Thyroid gland (tissue), 4 donors: Measurements from ENCODE around the gene PPIP5K1. TPM values are rescaled to one million over a fixed set of nuclear protein-coding genes. Genes with fewer than 3 reads are reported as not detected.
A peak's percentile ranks its signal among the peaks of the same experiment; 100 is the strongest.

Experiments used
- DNase-seq, 2 donors: peaks; one replicate each; pipeline ENCODE4 v3.0.0-alpha.2; 2019
- H3K27ac ChIP-seq, 3 donors: fragments of 200-600 bp; sonication (generic); 1 replicate in 2 of 3; 2 replicates in 1 of 3; pipeline ENCODE4 v1.5.1; 2016 to 2019; ENCODE audit warnings: mild to moderate bottlenecking in 1 of 3, moderate library complexity in 1 of 3
- H3K27me3 ChIP-seq: fragments of 200-600 bp; sonication (generic); one replicate; pipeline ENCODE4 v1.5.1; 2019
- H3K36me3 ChIP-seq, 2 donors: fragments of 200-600 bp; sonication (generic); one replicate each; pipeline ENCODE4 v1.5.1; 2016 to 2019
- H3K4me1 ChIP-seq, 2 donors: fragments of 200-600 bp; sonication (generic); one replicate each; pipeline ENCODE4 v1.5.1; 2017 to 2019
- H3K4me3 ChIP-seq, 3 donors: fragments of 200-600 bp; sonication (generic); replicated peaks in 1 of 3; 1 replicate in 2 of 3; 2 replicates in 1 of 3; pipeline ENCODE4 v1.5.1; 2016; ENCODE audit warnings: mild to moderate bottlenecking in 1 of 3
- H3K9me3 ChIP-seq: fragments of 200-600 bp; sonication (generic); one replicate; pipeline ENCODE4 v1.5.1; 2017
- CTCF ChIP-seq, 6 experiments: fragments of 200-600 bp in 3 of 6; fragments of 450-650 bp in 3 of 6; sonication (generic) in 3 of 6; IDR thresholded peaks; one replicate each; pipeline ENCODE4 v1.5.1; 2016 to 2019; ENCODE audit warnings: antibody characterized with exemption in 6 of 6, mild to moderate bottlenecking in 2 of 6, inconsistent platforms in 1 of 6, moderate library complexity in 1 of 6
- POLR2A ChIP-seq, 2 donors: fragments of 450-650 bp; IDR thresholded peaks; one replicate each; pipeline ENCODE4 v1.6.1; 2017; ENCODE audit warnings: antibody characterized with exemption in 2 of 2, mild to moderate bottlenecking in 2 of 2, moderate library complexity in 1 of 2
- WGBS, 2 donors: methylation state at CpG; one replicate each; pipeline ENCODE4 v1.1.5; 2017; 5-methylcytosine and 5-hydroxymethylcytosine counted together
- intact Hi-C: fragments of 100-400 bp; cut with DNase I; formaldehyde crosslinking; loops from one replicate; pipeline ENCODE4 v1.15.1; 2023
- total RNA-seq, 4 donors: library from RNA; depleted of rRNA; stranded (reverse); fragments of >200 nt; gene quantifications; one replicate each; pipeline ENCODE4 v1.2.3, GENCODE V29; 2016

The PPIP5K1 gene
- total RNA-seq, 4 donors from 2014 or later, result 26.3 to 107 (median 52.3) TPM

GRCh38 chr15:43508421-43508820 is 81.6 kb downstream of the PPIP5K1 start:
- 90 to 97% methylated on average over 1 of the region's 1 CpG for WGBS, 2 donors
- H3K27ac ChIP-seq, result no peak overlapping the region

GRCh38 chr15:43505738-43506137 is 84.3 kb downstream of the PPIP5K1 start:
- Histone ChIP-seq H3K36me3 (no peaks in the 10 kb centered on the region), H3K27me3 (no peaks in the 10 kb centered on the region), H3K27ac (no peak overlapping the region), H3K9me3 (no peaks in the 10 kb centered on the region), H3K4me1 (peaks cover 4 to 7% of the 10 kb centered on the region in 2 donors), H3K4me3 (no peak overlapping the region)
- no peak for TF ChIP-seq POLR2A (IDR thresholded peaks at IDR 0.05)
- TF ChIP-seq CTCF (IDR thresholded peaks at IDR 0.05), result no peak
- no peak for DNase-seq
- 89 to 92% methylated on average over 1 of the region's 1 CpG for WGBS, 2 donors
- intact Hi-C loops, result no loop called here

More at GRCh38 chr15:43508421-43508820, 81.6 kb downstream of the PPIP5K1 start:
- H3K4me1 ChIP-seq, result peaks cover 7 to 11% of the 10 kb centered on the region in 2 donors
- no peak for TF ChIP-seq CTCF (IDR thresholded peaks at IDR 0.05)
- no peak for TF ChIP-seq POLR2A (IDR thresholded peaks at IDR 0.05)
- intact Hi-C loops, result no loop called here
- no peaks in the 10 kb centered on the region for H3K27me3 ChIP-seq
- no peak overlapping the region for H3K4me3 ChIP-seq
- no peak for DNase-seq
- no peaks in the 10 kb centered on the region for H3K9me3 ChIP-seq
- H3K36me3 ChIP-seq, result no peaks in the 10 kb centered on the region

GRCh38 chr15:43499635-43500034 is 90.4 kb downstream of the PPIP5K1 start:
- H3K4me1 ChIP-seq, result no peaks in the 10 kb centered on the region
- WGBS, 2 donors, result 90 to 95% methylated on average over 1 of the region's 1 CpG
- no peaks in the 10 kb centered on the region for H3K9me3 ChIP-seq
- no peak for DNase-seq
- no peak for TF ChIP-seq POLR2A (IDR thresholded peaks at IDR 0.05)
- TF ChIP-seq CTCF (IDR thresholded peaks at IDR 0.05), result no peak
- H3K36me3 ChIP-seq, result no peaks in the 10 kb centered on the region
- no peak overlapping the region for H3K27ac ChIP-seq
- H3K4me3 ChIP-seq, result no peak overlapping the region
- intact Hi-C loops, result no loop called here
- H3K27me3 ChIP-seq, result no peaks in the 10 kb centered on the region

GRCh38 chr15:43498990-43499389 is 91.0 kb downstream of the PPIP5K1 start:
- H3K4me1 ChIP-seq, result no peaks in the 10 kb centered on the region
- WGBS, 2 donors, result 81 to 87% methylated on average over 3 of the region's 3 CpGs
- H3K27ac ChIP-seq, result no peak overlapping the region
- H3K4me3 ChIP-seq, result no peak overlapping the region
- no peaks in the 10 kb centered on the region for H3K27me3 ChIP-seq
- no peaks in the 10 kb centered on the region for H3K9me3 ChIP-seq
- intact Hi-C loops, result no loop called here
- DNase-seq, result no peak
- H3K36me3 ChIP-seq, result no peaks in the 10 kb centered on the region
- TF ChIP-seq CTCF (IDR thresholded peaks at IDR 0.05) (no peak), POLR2A (IDR thresholded peaks at IDR 0.05) (no peak)

GRCh38 chr15:43493703-43494472 is 96.1 kb downstream of the PPIP5K1 start:
- H3K4me3 ChIP-seq, result peak overlapping the region in 1 of 3 donors; percentile 53
- TF ChIP-seq POLR2A (IDR thresholded peaks at IDR 0.05) (no peak), CTCF (IDR thresholded peaks at IDR 0.05) (no peak)
- no peaks in the 10 kb centered on the region for H3K9me3 ChIP-seq
- H3K36me3 ChIP-seq, result no peaks in the 10 kb centered on the region
- intact Hi-C loops, result no loop called here
- 71 to 74% methylated on average over 7 of the region's 7 CpGs for WGBS, 2 donors
- H3K4me1 ChIP-seq, result peaks cover 8 to 27% of the 10 kb centered on the region in 2 donors
- DNase-seq, result no peak
- H3K27ac ChIP-seq, result no peak overlapping the region
- H3K27me3 ChIP-seq, result no peaks in the 10 kb centered on the region
